GM19193 (cell line): ENCODE measurements around the gene MEIS2.

Source experiments
- POLR2A ChIP-seq: IDR thresholded peaks from 4 replicates; pipeline ENCODE4 v1.6.1; 2011; ENCODE audit not compliant: insufficient read depth, insufficient read length; ENCODE audit errors: extremely low read depth

MEIS2 gene

GRCh38 chr15:37124331-37124730 is 24.0 kb upstream of the MEIS2 start:
- no peak for TF ChIP-seq POLR2A

- TF ChIP-seq POLR2A, result no peak
Measured at GRCh38 chr15:37122703-37123102, 22.4 kb upstream of the MEIS2 start.

- TF ChIP-seq POLR2A, result no peak
Measured at GRCh38 chr15:37121492-37121891, 21.1 kb upstream of the MEIS2 start.

- no peak for TF ChIP-seq POLR2A
Measured at GRCh38 chr15:37117030-37117429, 16.7 kb upstream of the MEIS2 start.

- TF ChIP-seq POLR2A, result no peak
Measured at GRCh38 chr15:37115538-37115937, 15.2 kb upstream of the MEIS2 start.

- no peak for TF ChIP-seq POLR2A
Measured at GRCh38 chr15:37112971-37113670, 12.8 kb upstream of the MEIS2 start.

- TF ChIP-seq POLR2A, result no peak
Measured at GRCh38 chr15:37112171-37112570, 11.8 kb upstream of the MEIS2 start.

GRCh38 chr15:37111427-37111717 is 11.0 kb upstream of the MEIS2 start:
- TF ChIP-seq POLR2A, result no peak

GRCh38 chr15:37109872-37110572 is 9.7 kb upstream of the MEIS2 start:
- no peak for TF ChIP-seq POLR2A

GRCh38 chr15:37109168-37109871 is 9.0 kb upstream of the MEIS2 start:
- no peak for TF ChIP-seq POLR2A

GRCh38 chr15:37108381-37109167 is 8.2 kb upstream of the MEIS2 start:
- no peak for TF ChIP-seq POLR2A

GRCh38 chr15:37107744-37108380 is 7.5 kb upstream of the MEIS2 start:
- no peak for TF ChIP-seq POLR2A

- TF ChIP-seq POLR2A, result no peak
Measured at GRCh38 chr15:37107071-37107743, 6.9 kb upstream of the MEIS2 start.

- no peak for TF ChIP-seq POLR2A
Measured at GRCh38 chr15:37106490-37107001, 6.2 kb upstream of the MEIS2 start.
